ENCODE measurements around the gene SRM.

GRCh38 chr1:11099310-11100148 is 39.7 kb upstream of the SRM start, which contains the start of gene EXOSC10:
- TF ChIP-seq ATF2 (tag by site-specific recombination; IDR thresholded peaks at IDR 0.05; ENCODE audit: low read depth): no peak
- TF ChIP-seq, protein P1, sequence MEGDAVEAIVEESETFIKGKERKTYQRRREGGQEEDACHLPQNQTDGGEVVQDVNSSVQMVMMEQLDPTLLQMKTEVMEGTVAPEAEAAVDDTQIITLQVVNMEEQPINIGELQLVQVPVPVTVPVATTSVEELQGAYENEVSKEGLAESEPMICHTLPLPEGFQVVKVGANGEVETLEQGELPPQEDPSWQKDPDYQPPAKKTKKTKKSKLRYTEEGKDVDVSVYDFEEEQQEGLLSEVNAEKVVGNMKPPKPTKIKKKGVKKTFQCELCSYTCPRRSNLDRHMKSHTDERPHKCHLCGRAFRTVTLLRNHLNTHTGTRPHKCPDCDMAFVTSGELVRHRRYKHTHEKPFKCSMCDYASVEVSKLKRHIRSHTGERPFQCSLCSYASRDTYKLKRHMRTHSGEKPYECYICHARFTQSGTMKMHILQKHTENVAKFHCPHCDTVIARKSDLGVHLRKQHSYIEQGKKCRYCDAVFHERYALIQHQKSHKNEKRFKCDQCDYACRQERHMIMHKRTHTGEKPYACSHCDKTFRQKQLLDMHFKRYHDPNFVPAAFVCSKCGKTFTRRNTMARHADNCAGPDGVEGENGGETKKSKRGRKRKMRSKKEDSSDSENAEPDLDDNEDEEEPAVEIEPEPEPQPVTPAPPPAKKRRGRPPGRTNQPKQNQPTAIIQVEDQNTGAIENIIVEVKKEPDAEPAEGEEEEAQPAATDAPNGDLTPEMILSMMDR (tag by site-specific recombination; IDR thresholded peaks at IDR 0.05): no peak
- TF ChIP-seq ZSCAN5A (tag by site-specific recombination; IDR thresholded peaks at IDR 0.05): no peak; the same call in 1 of the 2 replicates
- TF ChIP-seq BCL6B (tag by site-specific recombination; IDR thresholded peaks at IDR 0.05): no peak
- TF ChIP-seq, protein P2, sequence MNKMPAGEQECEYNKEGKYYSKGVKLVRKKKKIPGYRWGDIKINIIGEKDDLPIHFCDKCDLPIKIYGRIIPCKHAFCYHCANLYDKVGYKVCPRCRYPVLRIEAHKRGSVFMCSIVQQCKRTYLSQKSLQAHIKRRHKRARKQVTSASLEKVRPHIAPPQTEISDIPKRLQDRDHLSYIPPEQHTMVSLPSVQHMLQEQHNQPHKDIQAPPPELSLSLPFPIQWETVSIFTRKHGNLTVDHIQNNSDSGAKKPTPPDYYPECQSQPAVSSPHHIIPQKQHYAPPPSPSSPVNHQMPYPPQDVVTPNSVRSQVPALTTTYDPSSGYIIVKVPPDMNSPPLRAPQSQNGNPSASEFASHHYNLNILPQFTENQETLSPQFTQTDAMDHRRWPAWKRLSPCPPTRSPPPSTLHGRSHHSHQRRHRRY (tag by site-specific recombination; IDR thresholded peaks at IDR 0.05): no peak
- TF ChIP-seq ZNF174 (tag by site-specific recombination; IDR thresholded peaks at IDR 0.05): no peak
- TF ChIP-seq ZNF184 (tag by site-specific recombination; IDR thresholded peaks at IDR 0.05): no peak
- TF ChIP-seq, protein P3, sequence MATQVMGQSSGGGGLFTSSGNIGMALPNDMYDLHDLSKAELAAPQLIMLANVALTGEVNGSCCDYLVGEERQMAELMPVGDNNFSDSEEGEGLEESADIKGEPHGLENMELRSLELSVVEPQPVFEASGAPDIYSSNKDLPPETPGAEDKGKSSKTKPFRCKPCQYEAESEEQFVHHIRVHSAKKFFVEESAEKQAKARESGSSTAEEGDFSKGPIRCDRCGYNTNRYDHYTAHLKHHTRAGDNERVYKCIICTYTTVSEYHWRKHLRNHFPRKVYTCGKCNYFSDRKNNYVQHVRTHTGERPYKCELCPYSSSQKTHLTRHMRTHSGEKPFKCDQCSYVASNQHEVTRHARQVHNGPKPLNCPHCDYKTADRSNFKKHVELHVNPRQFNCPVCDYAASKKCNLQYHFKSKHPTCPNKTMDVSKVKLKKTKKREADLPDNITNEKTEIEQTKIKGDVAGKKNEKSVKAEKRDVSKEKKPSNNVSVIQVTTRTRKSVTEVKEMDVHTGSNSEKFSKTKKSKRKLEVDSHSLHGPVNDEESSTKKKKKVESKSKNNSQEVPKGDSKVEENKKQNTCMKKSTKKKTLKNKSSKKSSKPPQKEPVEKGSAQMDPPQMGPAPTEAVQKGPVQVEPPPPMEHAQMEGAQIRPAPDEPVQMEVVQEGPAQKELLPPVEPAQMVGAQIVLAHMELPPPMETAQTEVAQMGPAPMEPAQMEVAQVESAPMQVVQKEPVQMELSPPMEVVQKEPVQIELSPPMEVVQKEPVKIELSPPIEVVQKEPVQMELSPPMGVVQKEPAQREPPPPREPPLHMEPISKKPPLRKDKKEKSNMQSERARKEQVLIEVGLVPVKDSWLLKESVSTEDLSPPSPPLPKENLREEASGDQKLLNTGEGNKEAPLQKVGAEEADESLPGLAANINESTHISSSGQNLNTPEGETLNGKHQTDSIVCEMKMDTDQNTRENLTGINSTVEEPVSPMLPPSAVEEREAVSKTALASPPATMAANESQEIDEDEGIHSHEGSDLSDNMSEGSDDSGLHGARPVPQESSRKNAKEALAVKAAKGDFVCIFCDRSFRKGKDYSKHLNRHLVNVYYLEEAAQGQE (tag by site-specific recombination; IDR thresholded peaks at IDR 0.05): no peak
- TF ChIP-seq SETDB1 (IDR thresholded peaks at IDR 0.05; ENCODE audit: insufficient read length, low read length): no peak
- TF ChIP-seq, protein P4, sequence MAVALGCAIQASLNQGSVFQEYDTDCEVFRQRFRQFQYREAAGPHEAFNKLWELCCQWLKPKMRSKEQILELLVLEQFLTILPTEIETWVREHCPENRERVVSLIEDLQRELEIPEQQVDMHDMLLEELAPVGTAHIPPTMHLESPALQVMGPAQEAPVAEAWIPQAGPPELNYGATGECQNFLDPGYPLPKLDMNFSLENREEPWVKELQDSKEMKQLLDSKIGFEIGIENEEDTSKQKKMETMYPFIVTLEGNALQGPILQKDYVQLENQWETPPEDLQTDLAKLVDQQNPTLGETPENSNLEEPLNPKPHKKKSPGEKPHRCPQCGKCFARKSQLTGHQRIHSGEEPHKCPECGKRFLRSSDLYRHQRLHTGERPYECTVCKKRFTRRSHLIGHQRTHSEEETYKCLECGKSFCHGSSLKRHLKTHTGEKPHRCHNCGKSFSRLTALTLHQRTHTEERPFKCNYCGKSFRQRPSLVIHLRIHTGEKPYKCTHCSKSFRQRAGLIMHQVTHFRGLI (tag by site-specific recombination; IDR thresholded peaks at IDR 0.05): no peak
- peak; percentile 83 for TF ChIP-seq ZNF335 (tag by site-specific recombination; conservative IDR thresholded peaks at IDR 0.05)
- TF ChIP-seq ZNF302 (tag by site-specific recombination; IDR thresholded peaks at IDR 0.05; ENCODE audit: low read depth): no peak
- TF ChIP-seq, protein P5, sequence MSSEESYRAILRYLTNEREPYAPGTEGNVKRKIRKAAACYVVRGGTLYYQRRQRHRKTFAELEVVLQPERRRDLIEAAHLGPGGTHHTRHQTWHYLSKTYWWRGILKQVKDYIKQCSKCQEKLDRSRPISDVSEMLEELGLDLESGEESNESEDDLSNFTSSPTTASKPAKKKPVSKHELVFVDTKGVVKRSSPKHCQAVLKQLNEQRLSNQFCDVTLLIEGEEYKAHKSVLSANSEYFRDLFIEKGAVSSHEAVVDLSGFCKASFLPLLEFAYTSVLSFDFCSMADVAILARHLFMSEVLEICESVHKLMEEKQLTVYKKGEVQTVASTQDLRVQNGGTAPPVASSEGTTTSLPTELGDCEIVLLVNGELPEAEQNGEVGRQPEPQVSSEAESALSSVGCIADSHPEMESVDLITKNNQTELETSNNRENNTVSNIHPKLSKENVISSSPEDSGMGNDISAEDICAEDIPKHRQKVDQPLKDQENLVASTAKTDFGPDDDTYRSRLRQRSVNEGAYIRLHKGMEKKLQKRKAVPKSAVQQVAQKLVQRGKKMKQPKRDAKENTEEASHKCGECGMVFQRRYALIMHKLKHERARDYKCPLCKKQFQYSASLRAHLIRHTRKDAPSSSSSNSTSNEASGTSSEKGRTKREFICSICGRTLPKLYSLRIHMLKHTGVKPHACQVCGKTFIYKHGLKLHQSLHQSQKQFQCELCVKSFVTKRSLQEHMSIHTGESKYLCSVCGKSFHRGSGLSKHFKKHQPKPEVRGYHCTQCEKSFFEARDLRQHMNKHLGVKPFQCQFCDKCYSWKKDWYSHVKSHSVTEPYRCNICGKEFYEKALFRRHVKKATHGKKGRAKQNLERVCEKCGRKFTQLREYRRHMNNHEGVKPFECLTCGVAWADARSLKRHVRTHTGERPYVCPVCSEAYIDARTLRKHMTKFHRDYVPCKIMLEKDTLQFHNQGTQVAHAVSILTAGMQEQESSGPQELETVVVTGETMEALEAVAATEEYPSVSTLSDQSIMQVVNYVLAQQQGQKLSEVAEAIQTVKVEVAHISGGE (tag by site-specific recombination; conservative IDR thresholded peaks at IDR 0.05; ENCODE audit: low read depth): no peak

Measured in HEK293 (cell line).